ENCODE results near the gene DEPDC5.

- TF ChIP-seq CTCF (IDR thresholded peaks at IDR 0.05; ENCODE audit: insufficient read depth, low read depth, low read length) = no peak
- no peak for TF ChIP-seq EZH2 (IDR thresholded peaks at IDR 0.05; ENCODE audit: insufficient read depth, low read length)
Observed at GRCh38 chr22:31927562-31927961, 173.7 kb downstream of the DEPDC5 start.
